Brain microvascular endothelial cell (primary cell): Measurements from ENCODE around the gene PDE9A.

ENCODE experiments used
- DNase-seq: peaks from one replicate; pipeline ENCODE4 v3.0.0-alpha.2; 2020
- H3K27ac ChIP-seq: fragments of 250-450 bp; sonication (Bioruptor Pico); 2 replicates; pipeline ENCODE4 v1.5.1; 2020; ENCODE audit warnings: mild to moderate bottlenecking, moderate library complexity
- H3K27me3 ChIP-seq: fragments of 250-450 bp; sonication (Bioruptor Pico); replicated peaks from 2 replicates; pipeline ENCODE4 v1.5.1; 2020; ENCODE audit warnings: mild to moderate bottlenecking
- H3K36me3 ChIP-seq: fragments of 250-450 bp; sonication (Bioruptor Pico); replicated peaks from 2 replicates; pipeline ENCODE4 v1.5.1; 2020; ENCODE audit warnings: mild to moderate bottlenecking
- H3K4me3 ChIP-seq: 2 replicates; pipeline ENCODE4 v1.5.1; 2011; ENCODE audit warnings: low read depth, mild to moderate bottlenecking, control low read depth, low read length, moderate library complexity
- CTCF ChIP-seq: IDR thresholded peaks from 2 replicates; pipeline ENCODE4 v1.5.1; 2011; ENCODE audit warnings: low read depth, mild to moderate bottlenecking, moderate library complexity, low read length, control low read depth, inconsistent platforms; ENCODE audit errors: missing control alignments
- in situ Hi-C: cut with HindIII; loops from 2 replicates; pipeline ENCODE4 v1.10.0; 2017; ENCODE audit warnings: low sequenced_read_pairs, low pct_ligation_motif_present

The PDE9A gene

GRCh38 chr21:42746593-42747275, 93.3 kb downstream of the PDE9A start:
- Histone ChIP-seq H3K27me3 (peaks cover 29% of the 10 kb centered on the region), H3K36me3 (no peaks in the 10 kb centered on the region), H3K27ac (no peak overlapping the region), H3K4me3 (no peak overlapping the region)
- no peak for DNase-seq
- TF ChIP-seq CTCF: no peak
- in situ Hi-C loops: no loop called here

- TF ChIP-seq CTCF: no peak
- H3K27me3 ChIP-seq: peaks cover 29% of the 10 kb centered on the region
- DNase-seq: no peak
- no peaks in the 10 kb centered on the region for H3K36me3 ChIP-seq
- in situ Hi-C loops: no loop called here
- no peak overlapping the region for H3K27ac ChIP-seq
- H3K4me3 ChIP-seq: no peak overlapping the region
Measured at GRCh38 chr21:42747276-42747701, 93.9 kb downstream of the PDE9A start.

- H3K36me3 ChIP-seq: no peaks in the 10 kb centered on the region
- no peak for TF ChIP-seq CTCF
- no peak overlapping the region for H3K27ac ChIP-seq
- no peak for DNase-seq
- no peak overlapping the region for H3K4me3 ChIP-seq
- in situ Hi-C loops: no loop called here
- H3K27me3 ChIP-seq: peaks cover 26% of the 10 kb centered on the region
Measured at GRCh38 chr21:42747746-42748351, 94.4 kb downstream of the PDE9A start.

- in situ Hi-C loops: no loop called here
Measured at GRCh38 chr21:42748620-42749176, 95.3 kb downstream of the PDE9A start.

GRCh38 chr21:42750737-42751530, 97.5 kb downstream of the PDE9A start:
- Histone ChIP-seq H3K36me3 (no peaks in the 10 kb centered on the region), H3K4me3 (no peak overlapping the region), H3K27me3 (peaks cover 13% of the 10 kb centered on the region), H3K27ac (no peak overlapping the region)
- no peak for DNase-seq
- TF ChIP-seq CTCF: no peak
- in situ Hi-C loops: no loop called here

More at GRCh38 chr21:42748620-42749176, 95.3 kb downstream of the PDE9A start:
- TF ChIP-seq CTCF: no peak
- no peak for DNase-seq
- Histone ChIP-seq H3K27ac (no peak overlapping the region), H3K4me3 (no peak overlapping the region), H3K36me3 (no peaks in the 10 kb centered on the region), H3K27me3 (peaks cover 22% of the 10 kb centered on the region)
